ENCODE measurements around the gene TEX47. TPM values are rescaled to one million over a fixed set of nuclear protein-coding genes. Genes with fewer than 3 reads are reported as not detected.

The TEX47 gene
- total and polyA plus RNA-seq, 4 donors: not detected

DNA sequence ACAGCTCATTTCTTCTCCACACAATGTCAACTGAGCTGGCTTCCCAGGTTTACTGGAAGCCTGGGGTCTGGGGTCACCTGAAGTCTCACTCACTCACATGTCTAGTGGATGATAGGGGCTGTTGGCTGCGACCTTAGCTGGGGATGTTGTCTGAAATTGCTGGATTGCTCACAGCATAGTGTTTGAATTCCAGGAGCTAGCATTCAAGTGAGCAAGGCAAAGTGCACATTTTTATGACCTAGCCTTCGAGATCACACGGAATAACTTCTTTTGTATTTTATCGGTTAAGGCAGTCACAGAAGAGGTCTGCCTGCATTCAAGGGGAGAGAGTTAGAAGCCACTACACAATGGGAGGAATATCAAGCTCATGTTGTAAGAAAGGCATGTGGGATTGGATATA is 3.6 kb downstream of the TEX47 start:
- H3K36me3 ChIP-seq (ENCODE audit: control insufficient read depth in 4 of 4, insufficient read depth in 3 of 4, low read depth in 1 of 4, low read length in 3 of 4): no peaks in the 10 kb centered on the region
- DNase-seq (ENCODE audit: low spot score): no peak
- no peak for TF ChIP-seq RAD21 (IDR thresholded peaks at IDR 0.05)
- no peak for TF ChIP-seq FOXA1 (IDR thresholded peaks at IDR 0.05)
- peak; percentile 20 to 57 for TF ChIP-seq HNF4A (conservative IDR thresholded peaks at IDR 0.05)
- TF ChIP-seq SP1 (IDR thresholded peaks at IDR 0.05): peak; percentile 68
- TF ChIP-seq, protein P1, sequence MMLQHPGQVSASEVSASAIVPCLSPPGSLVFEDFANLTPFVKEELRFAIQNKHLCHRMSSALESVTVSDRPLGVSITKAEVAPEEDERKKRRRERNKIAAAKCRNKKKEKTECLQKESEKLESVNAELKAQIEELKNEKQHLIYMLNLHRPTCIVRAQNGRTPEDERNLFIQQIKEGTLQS (IDR thresholded peaks at IDR 0.05): no peak
- no peak for TF ChIP-seq GABPA (IDR thresholded peaks at IDR 0.05 in 1 of 2, conservative IDR thresholded peaks at IDR 0.05 in 1 of 2)
- TF ChIP-seq, protein P2, sequence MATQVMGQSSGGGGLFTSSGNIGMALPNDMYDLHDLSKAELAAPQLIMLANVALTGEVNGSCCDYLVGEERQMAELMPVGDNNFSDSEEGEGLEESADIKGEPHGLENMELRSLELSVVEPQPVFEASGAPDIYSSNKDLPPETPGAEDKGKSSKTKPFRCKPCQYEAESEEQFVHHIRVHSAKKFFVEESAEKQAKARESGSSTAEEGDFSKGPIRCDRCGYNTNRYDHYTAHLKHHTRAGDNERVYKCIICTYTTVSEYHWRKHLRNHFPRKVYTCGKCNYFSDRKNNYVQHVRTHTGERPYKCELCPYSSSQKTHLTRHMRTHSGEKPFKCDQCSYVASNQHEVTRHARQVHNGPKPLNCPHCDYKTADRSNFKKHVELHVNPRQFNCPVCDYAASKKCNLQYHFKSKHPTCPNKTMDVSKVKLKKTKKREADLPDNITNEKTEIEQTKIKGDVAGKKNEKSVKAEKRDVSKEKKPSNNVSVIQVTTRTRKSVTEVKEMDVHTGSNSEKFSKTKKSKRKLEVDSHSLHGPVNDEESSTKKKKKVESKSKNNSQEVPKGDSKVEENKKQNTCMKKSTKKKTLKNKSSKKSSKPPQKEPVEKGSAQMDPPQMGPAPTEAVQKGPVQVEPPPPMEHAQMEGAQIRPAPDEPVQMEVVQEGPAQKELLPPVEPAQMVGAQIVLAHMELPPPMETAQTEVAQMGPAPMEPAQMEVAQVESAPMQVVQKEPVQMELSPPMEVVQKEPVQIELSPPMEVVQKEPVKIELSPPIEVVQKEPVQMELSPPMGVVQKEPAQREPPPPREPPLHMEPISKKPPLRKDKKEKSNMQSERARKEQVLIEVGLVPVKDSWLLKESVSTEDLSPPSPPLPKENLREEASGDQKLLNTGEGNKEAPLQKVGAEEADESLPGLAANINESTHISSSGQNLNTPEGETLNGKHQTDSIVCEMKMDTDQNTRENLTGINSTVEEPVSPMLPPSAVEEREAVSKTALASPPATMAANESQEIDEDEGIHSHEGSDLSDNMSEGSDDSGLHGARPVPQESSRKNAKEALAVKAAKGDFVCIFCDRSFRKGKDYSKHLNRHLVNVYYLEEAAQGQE (IDR thresholded peaks at IDR 0.05): no peak
- TF ChIP-seq, protein P3, sequence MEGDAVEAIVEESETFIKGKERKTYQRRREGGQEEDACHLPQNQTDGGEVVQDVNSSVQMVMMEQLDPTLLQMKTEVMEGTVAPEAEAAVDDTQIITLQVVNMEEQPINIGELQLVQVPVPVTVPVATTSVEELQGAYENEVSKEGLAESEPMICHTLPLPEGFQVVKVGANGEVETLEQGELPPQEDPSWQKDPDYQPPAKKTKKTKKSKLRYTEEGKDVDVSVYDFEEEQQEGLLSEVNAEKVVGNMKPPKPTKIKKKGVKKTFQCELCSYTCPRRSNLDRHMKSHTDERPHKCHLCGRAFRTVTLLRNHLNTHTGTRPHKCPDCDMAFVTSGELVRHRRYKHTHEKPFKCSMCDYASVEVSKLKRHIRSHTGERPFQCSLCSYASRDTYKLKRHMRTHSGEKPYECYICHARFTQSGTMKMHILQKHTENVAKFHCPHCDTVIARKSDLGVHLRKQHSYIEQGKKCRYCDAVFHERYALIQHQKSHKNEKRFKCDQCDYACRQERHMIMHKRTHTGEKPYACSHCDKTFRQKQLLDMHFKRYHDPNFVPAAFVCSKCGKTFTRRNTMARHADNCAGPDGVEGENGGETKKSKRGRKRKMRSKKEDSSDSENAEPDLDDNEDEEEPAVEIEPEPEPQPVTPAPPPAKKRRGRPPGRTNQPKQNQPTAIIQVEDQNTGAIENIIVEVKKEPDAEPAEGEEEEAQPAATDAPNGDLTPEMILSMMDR (IDR thresholded peaks at IDR 0.05; ENCODE audit: low read depth, low read length, missing input control): no peak
- peak; percentile 31 for TF ChIP-seq HNF4G (IDR thresholded peaks at IDR 0.05)
- TF ChIP-seq JUND (IDR thresholded peaks at IDR 0.05): no peak
- TF ChIP-seq TAF1 (conservative IDR thresholded peaks at IDR 0.05): peak; percentile 36
- TF ChIP-seq YY1 (IDR thresholded peaks at IDR 0.05): no peak
- no peak for TF ChIP-seq EGR1 (IDR thresholded peaks at IDR 0.05; ENCODE audit: low read depth in 2 of 2)
- TF ChIP-seq RXRA (IDR thresholded peaks at IDR 0.05): peak; percentile 17 to 47
- TF ChIP-seq, protein P4, sequence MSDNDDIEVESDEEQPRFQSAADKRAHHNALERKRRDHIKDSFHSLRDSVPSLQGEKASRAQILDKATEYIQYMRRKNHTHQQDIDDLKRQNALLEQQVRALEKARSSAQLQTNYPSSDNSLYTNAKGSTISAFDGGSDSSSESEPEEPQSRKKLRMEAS (IDR thresholded peaks at IDR 0.05): no peak
- TF ChIP-seq, protein P5, sequence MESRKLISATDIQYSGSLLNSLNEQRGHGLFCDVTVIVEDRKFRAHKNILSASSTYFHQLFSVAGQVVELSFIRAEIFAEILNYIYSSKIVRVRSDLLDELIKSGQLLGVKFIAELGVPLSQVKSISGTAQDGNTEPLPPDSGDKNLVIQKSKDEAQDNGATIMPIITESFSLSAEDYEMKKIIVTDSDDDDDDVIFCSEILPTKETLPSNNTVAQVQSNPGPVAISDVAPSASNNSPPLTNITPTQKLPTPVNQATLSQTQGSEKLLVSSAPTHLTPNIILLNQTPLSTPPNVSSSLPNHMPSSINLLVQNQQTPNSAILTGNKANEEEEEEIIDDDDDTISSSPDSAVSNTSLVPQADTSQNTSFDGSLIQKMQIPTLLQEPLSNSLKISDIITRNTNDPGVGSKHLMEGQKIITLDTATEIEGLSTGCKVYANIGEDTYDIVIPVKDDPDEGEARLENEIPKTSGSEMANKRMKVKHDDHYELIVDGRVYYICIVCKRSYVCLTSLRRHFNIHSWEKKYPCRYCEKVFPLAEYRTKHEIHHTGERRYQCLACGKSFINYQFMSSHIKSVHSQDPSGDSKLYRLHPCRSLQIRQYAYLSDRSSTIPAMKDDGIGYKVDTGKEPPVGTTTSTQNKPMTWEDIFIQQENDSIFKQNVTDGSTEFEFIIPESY (IDR thresholded peaks at IDR 0.05): no peak
- TF ChIP-seq NR2F2 (IDR thresholded peaks at IDR 0.05): no peak
- H3K9ac ChIP-seq (ENCODE audit: low read depth in 1 of 2, low read length in 2 of 2): peak overlapping the region in 1 of 2 donors; percentile 63
- peak overlapping the region; percentile 63 to 64 for H3K27ac ChIP-seq (ENCODE audit: low read depth in 1 of 2, low read length in 2 of 2)
- no peaks in the 10 kb centered on the region for H3K27me3 ChIP-seq (ENCODE audit: control insufficient read depth in 4 of 4, insufficient read depth in 4 of 4, low read length in 3 of 4)
- 21% methylated on average over 4 of the region's 4 CpGs for WGBS
- H3K9me3 ChIP-seq (ENCODE audit: control insufficient read depth in 4 of 4, low read length in 3 of 4): no peaks in the 10 kb centered on the region
- H3K4me1 ChIP-seq (ENCODE audit: control insufficient read depth in 4 of 4, insufficient read depth in 4 of 4, low read length in 3 of 4): peaks cover 2 to 4% (median 4%) of the 10 kb centered on the region in 4 donors
- peak overlapping the region in 2 of 3 donors; percentile 35 to 39 for H3K4me3 ChIP-seq (ENCODE audit: low read depth in 1 of 3, low read length in 3 of 3)
